ENCODE measurements around the gene SMIM35. TPM values are rescaled to one million over a fixed set of nuclear protein-coding genes. Genes with fewer than 3 reads are reported as not detected.

The SMIM35 gene
- total RNA-seq, 4 donors from 2014 or later = not detected

DNA sequence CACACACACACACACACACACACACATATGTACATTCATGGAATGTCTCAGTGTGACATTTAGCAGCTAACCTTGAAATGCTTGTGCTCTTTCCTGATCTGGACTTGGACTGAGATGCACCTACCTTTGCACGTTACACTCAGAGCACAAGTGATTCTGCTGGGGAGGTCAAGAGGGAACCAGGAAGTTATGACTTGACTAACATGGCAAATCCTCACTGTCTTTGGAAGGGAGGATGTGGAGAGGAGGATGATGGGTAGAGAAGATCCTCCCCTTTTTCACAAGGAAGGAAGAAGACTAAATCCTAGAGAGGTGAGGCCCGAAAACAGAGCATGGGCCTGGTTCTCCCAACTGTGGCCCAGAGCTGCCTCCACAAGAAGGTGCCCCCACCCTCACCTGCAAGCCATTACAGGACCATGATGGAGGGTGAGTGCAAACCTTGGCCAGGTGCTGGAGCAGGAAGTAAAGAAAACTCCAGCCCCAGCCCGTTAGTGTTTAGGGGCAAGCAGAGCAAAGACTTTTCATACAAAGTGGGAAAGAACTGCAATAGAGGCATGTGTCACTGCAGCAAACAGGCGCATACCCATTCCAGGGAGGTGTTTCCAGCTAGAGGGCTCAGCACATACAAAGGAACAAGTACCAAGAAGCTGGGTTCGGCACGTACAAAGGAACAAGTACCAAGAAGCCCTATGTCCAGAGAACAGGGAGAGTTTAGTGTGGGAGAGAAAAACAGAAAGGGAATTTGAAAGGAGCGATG is 39.5 kb upstream of the SMIM35 start:
- DNase-seq = no peak
- no peaks in the 10 kb centered on the region for H3K4me1 ChIP-seq
- TF ChIP-seq POLR2A (IDR thresholded peaks at IDR 0.05) (no peak), CTCF (IDR thresholded peaks at IDR 0.05) (no peak)
- H3K4me3 ChIP-seq = no peak overlapping the region
- intact Hi-C loops (cut with DNase I; ENCODE audit: low total_unique reads) = no loop called here
- H3K27ac ChIP-seq = no peak overlapping the region
- H3K36me3 ChIP-seq = no peaks in the 10 kb centered on the region
- no peaks in the 10 kb centered on the region for H3K27me3 ChIP-seq
- H3K9me3 ChIP-seq = no peaks in the 10 kb centered on the region

GRCh38 chr11:118124929-118125535 is 38.3 kb upstream of the SMIM35 start:
- no peaks in the 10 kb centered on the region for H3K36me3 ChIP-seq
- H3K4me3 ChIP-seq = no peak overlapping the region
- no peaks in the 10 kb centered on the region for H3K9me3 ChIP-seq
- TF ChIP-seq POLR2A (IDR thresholded peaks at IDR 0.05) (no peak), CTCF (IDR thresholded peaks at IDR 0.05) (no peak)
- H3K27ac ChIP-seq = no peak overlapping the region
- intact Hi-C loops (cut with DNase I; ENCODE audit: low total_unique reads) = no loop called here
- no peaks in the 10 kb centered on the region for H3K27me3 ChIP-seq
- no peak for DNase-seq
- no peaks in the 10 kb centered on the region for H3K4me1 ChIP-seq

DNA sequence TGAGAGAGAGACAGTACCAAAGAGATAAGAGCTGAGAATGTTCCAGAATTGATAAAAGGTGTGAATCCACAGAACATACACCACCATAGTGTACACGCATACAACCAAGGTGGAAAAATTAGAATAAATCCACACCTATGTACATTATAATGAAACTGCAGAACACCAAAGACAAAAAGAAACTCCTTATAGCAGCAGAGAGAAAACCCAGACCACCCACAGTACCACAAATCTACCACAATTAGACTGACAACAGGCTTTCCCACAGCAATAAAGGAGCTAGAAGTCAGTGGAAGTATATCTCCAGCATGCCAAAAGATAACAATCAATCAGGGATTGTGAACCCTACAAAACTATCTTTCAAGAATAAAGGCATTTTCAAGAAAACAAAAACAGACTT is 34.0 kb upstream of the SMIM35 start:
- no peak for DNase-seq
- no peaks in the 10 kb centered on the region for H3K4me1 ChIP-seq
- no peak overlapping the region for H3K27ac ChIP-seq
- intact Hi-C loops (cut with DNase I; ENCODE audit: low total_unique reads) = no loop called here
- H3K4me3 ChIP-seq = no peak overlapping the region
- H3K9me3 ChIP-seq = no peaks in the 10 kb centered on the region
- H3K27me3 ChIP-seq = no peaks in the 10 kb centered on the region
- no peak for TF ChIP-seq CTCF (IDR thresholded peaks at IDR 0.05)
- TF ChIP-seq POLR2A (IDR thresholded peaks at IDR 0.05) = no peak
- no peaks in the 10 kb centered on the region for H3K36me3 ChIP-seq

GRCh38 chr11:118117790-118118601 is 31.2 kb upstream of the SMIM35 start:
- TF ChIP-seq POLR2A (IDR thresholded peaks at IDR 0.05) (no peak), CTCF (IDR thresholded peaks at IDR 0.05) (no peak)
- no peak overlapping the region for H3K4me3 ChIP-seq
- H3K4me1 ChIP-seq = no peaks in the 10 kb centered on the region
- H3K9me3 ChIP-seq = no peaks in the 10 kb centered on the region
- intact Hi-C loops (cut with DNase I; ENCODE audit: low total_unique reads) = no loop called here
- H3K36me3 ChIP-seq = no peaks in the 10 kb centered on the region
- H3K27ac ChIP-seq = no peak overlapping the region
- H3K27me3 ChIP-seq = no peaks in the 10 kb centered on the region
- DNase-seq = no peak

GRCh38 chr11:118115048-118115447 is 28.3 kb upstream of the SMIM35 start:
- Histone ChIP-seq H3K27me3 (no peaks in the 10 kb centered on the region), H3K9me3 (no peaks in the 10 kb centered on the region), H3K4me1 (no peaks in the 10 kb centered on the region), H3K36me3 (no peaks in the 10 kb centered on the region), H3K27ac (no peak overlapping the region), H3K4me3 (no peak overlapping the region)
- no peak for TF ChIP-seq CTCF (IDR thresholded peaks at IDR 0.05)
- no peak for TF ChIP-seq POLR2A (IDR thresholded peaks at IDR 0.05)
- no peak for DNase-seq
- intact Hi-C loops (cut with DNase I; ENCODE audit: low total_unique reads) = no loop called here
